Measurements from ENCODE around the gene LYZ.
A peak's percentile ranks its signal among the peaks of the same experiment; 100 is the strongest.
"Not testable (repeated sequence)": the region's sequence is repeated elsewhere in the genome, so short reads cannot be mapped to it uniquely, and the experiment has no call there.

Gene LYZ

DNA sequence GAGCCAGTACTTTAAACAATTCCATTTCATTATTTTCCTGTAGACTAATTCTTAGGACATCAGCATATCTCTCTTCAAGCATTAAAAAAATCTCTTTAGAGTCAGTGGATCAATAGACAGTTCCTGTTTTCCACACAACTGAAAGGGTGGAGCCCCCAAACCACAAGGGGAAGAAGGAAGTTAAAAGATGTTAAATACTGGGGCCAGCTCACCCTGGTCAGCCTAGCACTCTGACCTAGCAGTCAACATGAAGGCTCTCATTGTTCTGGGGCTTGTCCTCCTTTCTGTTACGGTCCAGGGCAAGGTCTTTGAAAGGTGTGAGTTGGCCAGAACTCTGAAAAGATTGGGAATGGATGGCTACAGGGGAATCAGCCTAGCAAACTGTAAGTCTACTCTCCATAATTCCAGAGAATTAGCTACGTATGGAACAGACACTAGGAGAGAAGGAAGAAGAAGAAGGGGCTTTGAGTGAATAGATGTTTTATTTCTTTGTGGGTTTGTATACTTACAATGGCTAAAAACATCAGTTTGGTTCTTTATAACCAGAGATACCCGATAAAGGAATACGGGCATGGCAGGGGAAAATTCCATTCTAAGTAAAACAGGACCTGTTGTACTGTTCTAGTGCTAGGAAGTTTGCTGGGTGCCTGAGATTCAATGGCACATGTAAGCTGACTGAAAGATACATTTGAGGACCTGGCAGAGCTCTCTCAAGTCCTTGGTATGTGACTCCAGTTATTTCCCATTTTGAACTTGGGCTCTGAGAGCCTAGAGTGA lies at the start of gene LYZ:
Gene LYZ, plus strand, starts transcription at position 220 of the 777 bp plus-strand sequence. Its CDS starts 28 bp downstream, at position 248.
- no peak within 1 kb of the TSS for H3K4me3 ChIP-seq (ENCODE audit: low read depth, low read length)
- no peak for TF ChIP-seq CTCF (conservative IDR thresholded peaks at IDR 0.05; ENCODE audit: low read depth, low read length)
- no peak for DNase-seq (ENCODE audit: low read depth)

DNA sequence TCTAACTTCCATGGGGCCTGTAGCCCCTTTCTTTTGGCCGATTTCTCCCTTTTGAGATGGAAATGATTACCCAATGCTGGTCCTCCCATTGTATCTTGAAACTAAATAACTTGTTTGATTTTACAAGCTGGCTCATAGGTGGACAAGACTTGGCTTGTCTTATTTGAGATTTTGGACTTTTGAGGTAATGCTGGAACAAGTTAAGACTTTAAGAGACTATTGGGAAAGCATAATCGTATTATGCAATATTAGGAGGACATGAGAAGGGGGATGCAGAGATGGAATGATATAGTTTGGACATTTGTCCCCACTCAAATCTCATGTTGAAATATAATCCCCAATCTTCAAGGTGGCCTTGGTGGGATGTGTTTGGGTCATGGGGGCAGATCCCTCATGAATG lies 49.2 kb upstream of the LYZ start:
- TF ChIP-seq CTCF (conservative IDR thresholded peaks at IDR 0.05; ENCODE audit: low read depth, low read length) = no peak
- DNase-seq (ENCODE audit: low read depth) = no peak
- no peak overlapping the region for H3K4me3 ChIP-seq (ENCODE audit: low read depth, low read length)

- TF ChIP-seq CTCF (conservative IDR thresholded peaks at IDR 0.05; ENCODE audit: low read depth, low read length) = no peak
- no peak overlapping the region for H3K4me3 ChIP-seq (ENCODE audit: low read depth, low read length)
- no peak for DNase-seq (ENCODE audit: low read depth)
These were observed 43.9 kb upstream of the LYZ start for GRCh38 chr12:69304284-69304683.

DNA sequence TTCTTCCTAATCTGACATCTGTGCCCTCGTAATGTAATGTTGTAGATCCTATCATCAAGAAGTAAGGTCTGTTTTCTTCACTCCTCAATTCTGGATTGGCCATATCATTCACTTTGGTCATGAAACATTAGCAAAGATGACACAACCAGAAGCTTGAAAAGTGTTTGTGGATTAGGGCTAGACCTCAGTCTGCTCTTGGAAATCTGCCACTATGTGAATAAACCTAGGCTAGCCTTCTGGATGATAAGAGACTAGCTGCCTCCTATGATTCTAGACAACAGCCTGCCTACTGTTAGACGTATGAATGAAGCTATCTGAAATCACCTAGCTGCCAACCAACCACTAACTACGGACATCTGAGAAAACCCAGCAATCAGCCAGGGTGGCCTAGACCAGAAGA lies 38.7 kb upstream of the LYZ start:
- peak; percentile 20 for DNase-seq (ENCODE audit: low read depth)
- no peak overlapping the region for H3K4me3 ChIP-seq (ENCODE audit: low read depth, low read length)
- TF ChIP-seq CTCF (conservative IDR thresholded peaks at IDR 0.05; ENCODE audit: low read depth, low read length) = no peak

GRCh38 chr12:69313209-69313608 lies 35.0 kb upstream of the LYZ start:
- H3K4me3 ChIP-seq (ENCODE audit: low read depth, low read length) = no peak overlapping the region
- no peak for DNase-seq (ENCODE audit: low read depth)
- no peak for TF ChIP-seq CTCF (conservative IDR thresholded peaks at IDR 0.05; ENCODE audit: low read depth, low read length)

DNA sequence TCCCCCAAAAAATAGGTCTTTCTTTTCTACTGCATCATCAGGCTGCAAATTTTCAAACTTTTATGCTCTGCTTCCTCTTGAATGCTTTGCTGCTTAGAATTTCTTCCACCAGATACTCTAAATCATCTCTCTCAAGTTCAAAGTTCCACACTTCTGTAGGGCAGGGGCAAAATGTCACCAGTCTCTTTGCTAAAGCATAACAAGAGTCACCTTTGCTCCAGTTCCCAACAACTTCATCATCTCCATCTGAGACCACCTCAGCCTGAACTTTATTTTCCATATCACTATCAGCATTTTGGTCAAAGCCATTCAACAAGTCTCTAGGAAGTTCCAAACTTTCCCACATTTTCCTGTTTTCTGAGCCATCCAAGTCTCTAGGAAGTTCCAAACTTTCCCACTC lies 31.4 kb upstream of the LYZ start:
- H3K4me3 ChIP-seq (ENCODE audit: low read depth, low read length); DNase-seq (ENCODE audit: low read depth): not testable (repeated sequence)

DNA sequence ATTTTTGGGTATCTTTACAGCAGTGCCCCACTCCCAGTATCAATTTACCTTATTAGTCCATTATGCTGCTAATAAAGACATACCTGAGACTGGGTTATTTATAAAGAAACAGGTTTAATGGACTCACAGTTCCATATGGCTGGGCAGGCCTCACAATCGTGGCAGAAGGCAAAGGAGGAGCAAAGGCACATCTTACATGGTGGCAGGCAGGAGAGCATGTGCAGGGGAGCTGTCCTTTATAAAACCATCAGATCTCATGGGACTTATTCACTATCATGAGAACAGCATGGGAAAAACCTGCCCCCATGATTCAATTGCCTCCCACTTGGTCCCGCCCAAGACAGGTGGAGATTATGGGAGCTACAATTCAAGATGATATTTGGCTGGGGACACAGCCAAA lies 30.9 kb upstream of the LYZ start:
- DNase-seq (ENCODE audit: low read depth); H3K4me3 ChIP-seq (ENCODE audit: low read depth, low read length): not testable (repeated sequence)

DNA sequence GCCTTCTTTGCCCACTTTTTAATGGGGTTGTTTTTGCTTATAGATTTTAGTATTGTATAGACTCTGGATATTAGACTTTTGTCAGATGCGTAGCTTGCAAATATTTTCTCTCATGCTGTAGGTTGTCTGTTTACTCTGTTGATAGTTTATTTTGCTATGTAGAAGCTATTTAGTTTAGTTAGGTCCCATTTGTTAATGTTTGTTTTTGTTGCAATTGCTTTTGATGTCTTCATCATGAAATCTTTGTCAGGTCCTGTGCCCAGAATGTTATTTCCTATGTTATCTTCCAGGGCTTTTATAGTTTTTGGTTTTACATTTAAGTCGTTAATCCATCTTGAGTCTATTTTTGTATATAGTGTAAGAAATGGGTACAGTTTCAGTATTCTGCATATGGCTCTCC lies 30.0 kb upstream of the LYZ start:
- no peak for DNase-seq (ENCODE audit: low read depth)
- TF ChIP-seq CTCF (conservative IDR thresholded peaks at IDR 0.05; ENCODE audit: low read depth, low read length) = no peak
- no peak overlapping the region for H3K4me3 ChIP-seq (ENCODE audit: low read depth, low read length)
